GM04504 (cell line): Measurements from ENCODE around the gene ZFAND4.
A peak's percentile ranks its signal among the peaks of the same experiment; 100 is the strongest.
"Not testable (repeated sequence)": the region's sequence is repeated elsewhere in the genome, so short reads cannot be mapped to it uniquely, and the experiment has no call there.

Experiments used
- DNase-seq: peaks from one replicate; pipeline ENCODE4 v3.0.0-alpha.2; 2012; ENCODE audit warnings: low read depth

Gene ZFAND4

DNA sequence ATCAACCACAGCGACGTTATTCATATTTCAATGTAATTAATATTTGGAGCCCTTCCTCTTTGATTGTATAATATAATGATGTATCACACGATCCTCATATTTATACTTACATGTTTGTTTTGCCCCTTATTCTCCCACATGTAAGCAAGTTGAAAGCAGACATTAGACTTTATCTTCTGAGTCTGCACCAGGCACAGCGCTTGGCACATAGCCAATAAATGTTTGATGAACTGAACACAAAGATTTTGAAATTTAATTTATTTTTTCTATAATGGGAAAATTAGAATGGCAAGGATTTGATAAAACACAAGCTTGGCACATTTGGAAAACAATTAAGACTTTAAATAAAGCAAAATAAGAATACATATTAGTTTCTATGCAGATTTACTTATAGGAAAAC is 31.6 kb downstream of the ZFAND4 start:
- no peak for DNase-seq

DNA sequence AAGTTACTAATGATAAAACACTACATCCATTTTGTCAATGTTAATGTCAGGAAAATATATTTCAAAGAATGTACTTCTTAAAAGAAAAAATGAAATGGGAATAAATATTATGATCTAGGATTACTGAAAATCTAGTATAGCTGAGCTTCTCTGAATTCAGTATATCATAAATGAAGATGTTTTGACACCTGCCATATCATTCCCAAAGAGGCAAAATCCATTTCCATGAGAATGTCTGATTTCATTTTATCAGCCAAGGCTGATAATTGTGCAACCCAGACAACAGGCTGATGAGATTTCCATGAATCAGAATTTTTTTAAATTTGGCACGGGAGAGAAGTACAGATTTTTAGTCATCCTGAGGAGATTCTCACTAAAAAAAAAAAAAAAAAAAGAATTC is 32.5 kb downstream of the ZFAND4 start:
- DNase-seq, result no peak

DNA sequence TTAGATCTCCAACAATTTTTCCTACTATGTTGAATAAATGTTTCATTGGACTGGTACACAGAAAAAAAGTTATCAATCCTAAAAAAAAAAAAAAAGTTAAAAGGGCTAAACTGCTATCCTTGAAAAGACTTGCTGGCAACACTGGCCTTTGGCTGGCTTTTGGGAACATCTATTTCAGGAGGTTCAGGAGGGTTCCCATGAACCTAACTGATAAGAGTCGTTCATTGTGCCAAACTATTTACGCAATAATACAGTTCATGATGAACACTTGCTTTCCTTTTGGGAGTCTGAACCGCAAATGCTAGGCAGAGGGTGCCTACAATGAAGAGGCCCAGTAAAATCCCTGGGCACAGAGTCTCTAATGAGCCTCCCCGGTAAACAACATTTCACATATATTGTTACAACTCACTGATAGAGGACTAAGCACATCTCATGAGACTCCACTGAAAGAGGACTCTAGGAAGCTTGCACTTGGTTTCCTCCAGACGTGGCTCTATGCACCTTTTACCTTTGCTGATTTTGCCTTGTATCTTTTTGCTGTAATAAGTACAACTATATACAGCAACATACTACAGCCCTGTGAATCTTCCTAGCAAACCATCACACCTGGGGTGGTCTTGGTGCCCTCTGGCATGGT is 45.0 kb downstream of the ZFAND4 start:
- no peak for DNase-seq

DNA sequence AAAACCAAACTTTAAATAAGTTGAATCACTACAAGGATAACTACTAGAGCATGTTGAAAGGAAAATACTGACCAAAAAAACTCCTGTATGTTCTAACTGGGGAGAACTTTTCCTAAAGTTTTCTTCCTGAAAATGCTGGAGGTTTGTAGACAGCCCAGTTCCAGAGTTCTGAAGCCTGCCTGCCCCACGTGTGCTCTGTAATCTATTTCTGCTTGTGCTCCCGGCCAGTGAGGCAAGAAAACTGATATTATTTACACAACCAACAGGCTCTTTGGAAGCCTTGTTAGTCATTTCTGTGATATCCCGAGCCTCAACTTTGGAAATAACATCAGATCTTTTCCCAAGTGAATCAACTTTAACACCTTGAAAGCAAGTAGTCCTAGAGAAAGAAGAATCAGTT is 46.7 kb downstream of the ZFAND4 start:
- DNase-seq, result no peak

DNA sequence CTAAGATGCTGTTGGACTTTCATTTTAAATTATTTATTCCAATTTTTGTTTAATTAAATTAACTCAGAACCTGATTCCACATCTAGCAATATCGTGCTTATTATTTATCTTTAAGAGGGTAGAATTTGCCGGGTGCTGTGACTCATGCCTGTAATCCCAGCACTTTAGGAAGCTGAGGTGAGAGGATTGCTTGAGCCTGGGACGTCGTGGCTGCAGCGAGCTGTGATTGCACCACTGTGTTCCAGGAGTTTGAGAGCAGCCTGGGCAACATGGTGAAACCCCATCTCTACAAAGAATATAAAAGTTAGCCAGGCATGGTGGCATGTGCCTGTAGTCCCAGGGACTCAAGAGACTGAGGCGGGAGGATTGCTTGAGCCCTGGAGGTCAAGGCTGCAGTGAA is 47.8 kb downstream of the ZFAND4 start:
- DNase-seq, result no peak

DNA sequence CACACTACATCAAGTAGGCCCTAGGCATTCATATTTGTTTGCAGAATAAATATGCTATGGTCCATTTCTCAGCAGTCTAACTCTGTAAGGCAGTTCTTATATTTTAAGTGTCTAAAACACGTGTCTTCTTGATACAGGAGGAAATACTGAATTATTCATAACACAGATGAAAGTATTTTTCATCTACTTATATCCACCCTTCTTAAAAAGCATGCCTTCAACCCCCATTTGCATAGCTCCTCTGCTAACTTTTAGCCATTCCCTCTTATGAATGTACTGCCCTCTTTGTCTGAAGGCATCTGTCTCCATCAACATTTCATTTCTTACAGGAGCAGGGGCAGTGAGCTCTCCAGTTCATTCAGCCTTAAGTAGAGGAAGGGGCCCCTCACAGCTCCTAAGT is 57.7 kb downstream of the ZFAND4 start:
- DNase-seq, result no peak

DNA sequence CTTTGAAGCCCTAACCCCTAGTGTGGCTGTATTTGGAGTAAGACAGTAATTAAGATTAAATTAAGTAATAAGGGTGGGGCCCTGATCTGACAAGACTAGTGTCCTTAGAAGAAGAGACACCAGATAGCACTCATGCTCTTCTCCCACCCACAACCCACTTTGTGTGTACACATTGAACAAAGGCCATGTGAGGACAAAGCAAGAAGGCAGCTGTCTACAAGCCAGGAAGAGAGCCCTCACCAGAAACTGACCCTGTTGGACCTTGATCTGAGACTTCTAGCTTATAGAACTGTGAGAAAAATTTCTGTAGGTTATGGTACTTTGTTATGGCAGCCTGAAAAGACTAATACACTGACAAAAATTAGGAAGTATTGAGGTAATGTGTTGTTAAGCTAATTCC is 59.8 kb downstream of the ZFAND4 start:
- no peak for DNase-seq

DNA sequence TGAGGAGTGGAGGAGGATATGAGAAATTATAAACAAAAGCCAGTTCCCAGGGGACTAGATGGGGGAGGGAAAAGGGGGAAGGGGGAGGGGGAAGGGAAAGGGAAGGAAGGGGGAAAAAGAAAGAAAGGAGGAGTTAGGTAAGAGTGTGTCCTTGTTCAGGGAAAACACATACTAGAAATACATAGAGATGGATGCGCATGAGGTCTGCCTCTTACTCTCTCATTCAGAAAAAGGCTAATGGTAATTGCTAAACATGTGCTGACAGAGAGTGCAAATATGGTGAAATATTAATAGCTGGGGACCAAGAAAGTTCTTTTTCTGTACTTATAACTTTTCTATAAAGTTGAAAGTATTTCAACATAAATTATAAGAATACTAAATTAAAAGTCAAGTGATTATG is 64.5 kb downstream of the ZFAND4 start:
- no peak for DNase-seq

DNA sequence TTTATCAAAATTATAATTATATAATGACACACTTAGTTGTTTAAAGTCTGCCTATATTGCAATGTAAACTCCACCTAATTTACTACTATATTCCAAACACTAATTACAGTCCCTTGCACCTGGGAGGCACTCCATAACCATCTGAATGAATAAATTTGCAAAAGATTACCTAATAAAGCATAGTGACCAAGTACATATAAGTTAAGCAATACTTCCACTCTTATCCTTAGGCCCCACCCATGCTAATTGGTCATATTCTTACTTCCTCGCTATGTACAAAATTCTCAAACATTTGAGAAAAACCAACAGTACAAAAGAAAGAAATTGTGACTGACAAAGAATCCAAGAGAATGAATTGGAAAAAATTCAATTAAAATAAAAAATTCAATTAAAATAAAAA is 65.3 kb downstream of the ZFAND4 start:
- no peak for DNase-seq

DNA sequence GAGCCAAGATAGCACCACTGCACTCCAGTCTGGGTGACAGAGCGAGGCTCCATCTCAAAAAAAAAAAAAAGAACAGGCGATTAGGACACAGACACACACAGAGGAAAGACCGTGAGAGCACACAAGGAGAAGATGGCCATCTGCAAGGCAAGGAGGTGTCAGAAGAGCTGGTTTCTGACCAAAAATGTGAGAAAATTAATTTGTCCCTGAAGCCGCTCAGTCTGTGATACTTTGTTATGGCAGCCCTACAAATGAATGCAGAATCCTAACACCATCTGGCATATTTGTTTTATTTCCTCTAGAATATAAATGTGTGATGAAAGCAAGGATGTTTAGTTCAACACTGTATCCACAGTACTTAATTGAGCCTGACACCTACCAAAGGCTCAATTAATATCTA is 69.7 kb downstream of the ZFAND4 start:
- no peak for DNase-seq

DNA sequence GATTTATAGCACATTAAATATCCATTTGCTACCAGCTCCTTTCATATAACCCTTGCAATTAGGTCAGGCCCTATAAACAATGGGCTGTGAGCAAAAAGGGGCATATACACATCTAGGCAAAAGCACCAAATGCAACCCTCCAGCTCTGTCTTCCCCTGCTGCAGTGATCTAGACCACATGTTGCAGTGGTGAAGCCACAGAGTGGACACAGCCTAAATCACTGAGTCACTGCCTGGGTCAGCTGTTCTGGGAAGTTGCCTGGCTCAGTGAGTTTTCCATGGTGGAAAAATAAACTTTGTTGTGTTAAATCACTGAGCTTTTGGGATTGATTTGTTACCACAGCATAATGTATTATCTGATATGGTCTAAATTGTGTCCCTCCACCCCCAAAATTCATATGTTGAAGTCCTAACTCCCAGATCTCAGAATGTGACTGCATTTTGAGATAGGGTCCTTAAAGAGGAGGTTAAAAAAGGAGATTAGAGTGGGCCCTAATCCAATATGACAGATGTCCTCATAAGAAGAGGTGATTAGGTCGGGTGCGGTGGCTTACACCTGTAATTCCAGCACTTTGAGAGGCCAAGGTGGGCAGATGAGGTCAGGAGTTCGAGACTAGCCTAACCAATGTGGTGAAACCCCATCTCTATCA is 70.4 kb downstream of the ZFAND4 start:
- DNase-seq, result peak; percentile 15

DNA sequence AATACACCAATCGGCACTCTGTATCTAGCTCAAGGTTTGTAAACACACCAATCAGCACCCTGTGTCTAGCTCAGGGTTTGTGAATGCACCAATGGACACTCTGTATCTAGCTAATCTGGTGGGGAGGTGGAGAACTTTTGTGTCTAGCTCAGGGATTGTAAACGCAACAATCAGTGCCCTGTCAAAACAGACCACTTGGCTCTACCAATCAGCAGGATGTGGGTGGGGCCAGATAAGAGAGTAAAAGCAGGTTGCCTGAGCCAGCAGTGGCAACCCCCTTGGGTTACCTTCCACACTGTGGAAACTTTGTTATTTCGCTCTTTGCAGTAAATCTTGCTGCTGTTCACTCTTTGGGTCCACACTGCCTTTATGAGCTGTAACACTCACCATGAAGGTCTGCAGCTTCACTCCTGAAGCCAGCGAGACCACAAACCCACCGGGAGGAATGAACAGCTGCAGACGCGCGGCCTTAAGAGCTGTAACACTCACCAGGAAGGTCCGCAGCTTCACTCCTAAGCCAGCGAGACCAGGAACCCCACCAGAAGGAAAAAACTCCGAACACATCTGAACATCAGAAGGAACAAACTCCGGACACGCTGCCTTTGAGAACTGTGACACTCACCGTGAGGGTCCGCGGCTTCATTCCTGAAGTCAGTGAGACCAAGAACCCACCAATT is 71.2 kb downstream of the ZFAND4 start:
- DNase-seq, result not testable (repeated sequence)

DNA sequence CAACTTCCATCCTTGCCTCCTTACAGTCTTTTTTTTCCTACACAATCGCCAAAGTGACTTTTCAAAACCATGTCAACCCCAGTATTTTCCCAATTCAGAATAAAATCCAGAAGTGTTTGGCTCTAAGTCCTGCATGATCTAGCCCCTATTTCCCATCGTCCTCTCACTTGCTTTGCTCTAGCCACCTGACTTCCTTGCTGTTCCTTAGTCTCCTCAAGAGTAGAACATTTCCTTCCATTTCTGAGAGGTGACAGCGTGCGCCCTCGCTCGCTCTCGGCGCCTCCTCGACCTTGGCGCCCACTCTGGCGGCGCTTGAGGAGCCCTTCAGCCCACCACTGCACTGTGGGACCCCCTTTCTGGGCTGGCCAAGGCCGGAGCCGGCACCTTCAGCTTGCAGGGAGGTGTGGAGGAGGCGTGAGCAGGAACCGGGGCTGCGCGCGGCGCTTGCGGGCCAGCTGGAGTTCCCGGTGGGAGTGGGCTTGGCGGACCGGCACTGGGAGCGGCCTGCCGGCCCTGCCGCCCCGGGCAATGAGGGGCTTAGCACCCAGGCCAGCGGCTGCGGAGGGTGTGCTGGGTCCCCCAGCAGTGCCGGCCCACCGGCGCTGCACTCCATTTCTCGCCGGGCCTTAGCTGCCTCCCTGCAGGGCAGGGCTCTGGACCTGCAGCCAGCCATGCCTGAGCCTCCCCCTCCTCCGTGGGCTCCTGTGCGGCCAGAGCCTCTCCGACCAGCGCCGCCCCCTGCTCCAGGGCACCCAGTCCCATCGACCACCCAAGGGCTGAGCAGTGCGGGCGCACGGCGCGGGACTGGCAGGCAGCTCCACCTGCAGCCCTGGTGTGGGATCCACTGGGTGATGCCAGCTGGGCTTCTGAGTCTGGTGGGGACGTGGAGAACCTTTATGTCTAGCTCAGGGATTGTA is 72.0 kb downstream of the ZFAND4 start:
- DNase-seq, result not testable (repeated sequence)

DNA sequence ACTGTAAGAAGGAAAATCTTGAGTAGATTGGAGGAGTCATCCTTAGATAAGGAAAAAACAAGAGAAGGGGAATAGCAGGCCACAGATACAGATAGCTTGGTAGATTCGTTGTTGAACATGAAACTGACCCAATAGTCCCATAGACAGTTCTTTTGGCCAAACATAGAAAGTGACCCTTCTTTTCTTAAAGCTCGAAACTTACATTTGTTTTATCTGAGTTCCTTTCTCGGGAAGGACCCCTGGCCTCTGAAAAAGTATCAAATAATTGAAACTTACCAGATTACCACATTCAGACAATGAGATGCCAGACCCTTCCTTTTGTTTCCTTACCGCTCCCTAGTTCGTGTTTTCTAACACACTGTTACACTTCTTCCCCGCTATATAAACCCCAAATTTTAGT is 72.9 kb downstream of the ZFAND4 start:
- no peak for DNase-seq

DNA sequence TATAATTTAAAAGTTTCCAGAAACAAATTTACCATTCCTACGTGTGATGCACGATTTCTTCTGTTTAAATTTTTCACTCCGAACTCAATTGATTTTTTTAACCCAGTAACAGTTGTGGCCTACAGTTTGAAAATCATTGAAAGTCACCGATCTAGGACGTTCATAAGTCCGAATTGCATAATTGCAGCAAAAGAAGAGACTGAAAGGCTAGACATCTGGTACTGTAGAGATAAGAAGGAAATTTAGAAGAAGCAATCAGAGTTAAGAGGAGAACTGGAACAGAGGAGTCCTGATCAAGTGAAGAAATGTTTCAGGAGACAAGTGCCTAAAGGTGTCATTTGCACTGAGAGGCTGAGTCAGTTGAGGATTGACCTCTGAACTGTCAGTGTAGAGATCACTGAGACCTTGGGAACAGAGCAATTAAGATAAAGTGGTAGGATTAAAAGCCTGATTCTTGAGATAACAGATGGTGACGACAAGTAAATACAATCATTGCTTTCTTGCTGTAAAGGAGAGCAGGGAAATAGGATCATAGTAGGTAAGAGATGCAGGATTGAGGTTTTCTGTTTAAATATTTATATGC is 73.5 kb downstream of the ZFAND4 start:
- DNase-seq, result no peak

DNA sequence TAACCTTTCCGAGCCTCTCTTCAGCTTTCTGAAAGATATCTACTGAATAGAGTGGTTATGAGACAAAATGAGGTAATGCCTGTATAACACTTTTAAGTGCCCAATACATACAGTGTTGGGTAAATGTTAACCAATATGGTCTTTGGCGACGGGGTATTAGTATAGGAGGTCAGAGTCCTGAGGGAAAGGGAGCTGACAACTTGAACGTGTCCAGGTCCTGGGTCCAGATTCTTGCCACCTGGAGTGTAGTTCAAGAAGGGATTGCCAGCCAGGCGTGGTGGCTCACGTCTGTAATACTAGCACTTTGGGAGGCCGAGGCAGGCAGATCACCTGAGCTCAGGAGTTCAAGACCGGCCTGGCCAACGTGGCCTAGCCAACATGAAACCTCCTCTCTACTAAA is 76.0 kb downstream of the ZFAND4 start:
- DNase-seq, result no peak

DNA sequence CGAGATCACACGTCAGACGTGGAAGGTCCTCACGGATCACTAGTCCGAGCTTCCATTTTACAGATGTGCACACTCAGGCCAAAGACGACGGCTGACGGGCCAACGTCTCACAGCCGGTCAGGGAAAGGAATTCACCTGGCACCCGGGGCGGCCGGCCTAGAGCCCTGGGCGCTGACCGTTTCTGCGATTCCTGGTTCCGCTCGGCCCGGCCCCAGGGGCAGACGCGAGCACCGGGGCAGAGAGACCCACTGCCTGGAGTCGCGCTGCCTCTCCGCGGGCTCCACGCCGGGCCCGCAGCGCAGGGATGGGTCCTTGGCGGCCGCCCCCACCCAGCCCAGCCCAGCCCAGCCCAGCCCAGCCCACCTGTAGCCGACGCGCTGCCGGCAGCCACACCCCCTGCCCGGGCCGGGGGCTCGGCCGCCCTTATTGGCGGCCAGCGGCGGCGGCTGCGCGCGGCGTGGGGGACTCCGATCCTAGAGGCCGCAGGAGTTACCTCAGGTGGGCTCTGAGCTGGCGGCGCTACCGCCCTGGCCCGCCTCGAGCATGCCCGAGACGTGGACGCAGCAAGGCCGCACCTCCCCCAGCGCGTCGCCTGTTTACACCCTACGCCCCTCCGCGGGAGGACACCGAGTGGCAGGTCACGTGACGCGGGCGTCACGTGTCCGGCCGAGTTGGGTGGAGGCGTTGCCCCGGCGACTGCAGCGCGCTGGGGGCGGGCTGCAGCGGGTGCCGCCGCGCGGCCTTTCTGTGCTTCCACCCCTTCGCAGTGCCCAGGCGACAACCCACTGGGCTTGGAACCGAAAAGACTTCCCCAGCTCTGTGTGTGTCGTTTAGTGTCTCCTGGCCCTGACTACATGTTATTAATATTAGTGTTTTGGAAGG is 78.1 kb downstream of the ZFAND4 start:
- peak; percentile 79 for DNase-seq

DNA sequence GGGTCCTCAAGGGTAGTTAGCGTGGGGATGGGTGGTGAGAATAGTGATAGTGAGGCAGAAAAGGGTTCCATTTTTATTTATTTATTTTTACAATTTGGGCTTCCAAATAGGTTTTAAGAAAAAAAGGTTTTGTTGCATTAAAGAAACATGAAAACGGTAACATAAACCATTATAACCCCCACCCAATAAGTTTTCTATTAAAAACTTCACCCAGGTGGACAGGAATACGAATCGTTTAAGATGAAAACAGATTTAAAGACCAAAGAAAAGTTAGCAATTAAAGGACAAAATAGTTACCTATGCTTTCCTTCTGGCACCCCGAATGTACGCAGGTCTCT is 78.7 kb downstream of the ZFAND4 start:
- no peak for DNase-seq

DNA sequence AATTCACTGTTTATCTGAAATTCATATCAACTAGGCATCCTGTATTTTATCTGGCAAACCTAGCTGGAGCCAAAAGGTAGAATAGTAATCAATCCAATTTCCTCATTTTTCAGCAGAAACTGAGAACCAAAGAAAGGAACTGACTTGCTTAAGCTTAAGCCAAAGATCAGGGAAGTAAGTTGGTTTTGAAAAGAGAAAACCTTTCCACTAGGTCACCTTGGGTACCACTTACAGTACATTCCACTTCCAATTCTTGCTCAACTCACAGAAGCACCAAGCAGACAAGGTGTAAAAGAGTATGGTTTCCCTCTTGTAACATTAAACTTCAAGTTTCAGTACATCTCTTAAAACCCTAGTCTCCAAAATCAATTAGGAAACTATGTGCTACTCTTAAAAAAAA is 79.6 kb downstream of the ZFAND4 start:
- no peak for DNase-seq

DNA sequence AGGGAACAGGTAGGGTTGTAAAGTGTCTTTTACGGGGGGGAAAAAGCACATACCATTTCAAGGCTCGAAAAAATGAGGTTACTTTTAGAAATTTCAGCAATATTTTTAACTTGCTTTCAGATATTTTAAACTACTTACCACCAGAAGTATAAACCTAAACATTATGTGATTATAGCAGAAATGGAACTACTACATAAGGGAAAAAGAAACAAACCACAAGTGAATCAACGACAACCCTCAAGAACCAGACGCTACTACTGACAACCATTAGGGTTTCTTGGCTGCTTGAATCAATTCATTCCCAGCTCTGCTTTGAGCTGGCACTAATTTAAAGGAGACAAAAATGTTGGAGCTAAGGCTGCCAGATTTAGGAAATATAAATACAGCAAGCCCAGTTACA is 80.1 kb downstream of the ZFAND4 start:
- DNase-seq, result no peak

DNA sequence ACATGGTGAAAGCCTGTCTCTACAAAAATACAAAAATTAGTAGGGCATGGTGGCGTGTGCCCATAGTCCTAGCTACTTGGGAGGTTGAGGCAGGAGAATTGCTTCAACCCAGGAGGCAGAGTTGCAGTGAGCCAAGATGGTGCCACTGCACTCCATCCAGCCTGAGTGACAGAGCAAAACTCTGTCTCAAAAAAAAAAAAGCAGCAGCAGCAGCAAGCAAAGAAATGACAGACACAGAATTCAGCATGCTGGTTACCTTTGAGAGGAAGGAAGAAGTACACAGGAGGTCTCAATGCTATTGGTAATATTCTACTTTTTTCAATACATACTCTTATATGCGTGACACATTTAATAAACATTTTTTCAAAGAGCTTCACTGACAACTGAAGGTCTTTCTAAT is 81.3 kb downstream of the ZFAND4 start:
- no peak for DNase-seq
